GM19351 (cell line): ENCODE measurements around the gene MGMT.

Experiments
- ATAC-seq: cut with Tn5 transposase; IDR thresholded peaks from one replicate; pipeline ENCODE4 v1.9.1; 2021; ENCODE audit warnings: mild to moderate bottlenecking, moderate library complexity; ENCODE audit not compliant: unreplicated experiment

Gene MGMT

DNA sequence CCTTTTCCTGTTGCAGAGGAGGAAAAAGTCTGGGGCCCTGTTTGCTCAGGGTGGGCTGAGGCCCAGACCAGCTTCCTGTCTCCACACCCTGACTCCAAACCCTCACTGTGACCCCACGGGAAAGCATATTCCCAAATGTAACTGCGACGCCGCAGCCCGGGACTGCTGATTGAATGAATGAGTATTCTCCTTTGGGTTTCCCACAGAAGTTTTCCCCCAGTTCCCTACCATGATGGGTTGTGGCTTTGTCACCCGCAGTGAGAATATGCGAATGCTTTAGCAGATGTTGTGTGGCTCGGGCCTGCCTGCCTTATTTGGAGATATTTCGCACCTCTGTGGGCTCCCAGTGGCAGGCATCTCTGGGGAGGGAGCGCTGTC is 50.6 kb downstream of the MGMT start:
- no peak for ATAC-seq

DNA sequence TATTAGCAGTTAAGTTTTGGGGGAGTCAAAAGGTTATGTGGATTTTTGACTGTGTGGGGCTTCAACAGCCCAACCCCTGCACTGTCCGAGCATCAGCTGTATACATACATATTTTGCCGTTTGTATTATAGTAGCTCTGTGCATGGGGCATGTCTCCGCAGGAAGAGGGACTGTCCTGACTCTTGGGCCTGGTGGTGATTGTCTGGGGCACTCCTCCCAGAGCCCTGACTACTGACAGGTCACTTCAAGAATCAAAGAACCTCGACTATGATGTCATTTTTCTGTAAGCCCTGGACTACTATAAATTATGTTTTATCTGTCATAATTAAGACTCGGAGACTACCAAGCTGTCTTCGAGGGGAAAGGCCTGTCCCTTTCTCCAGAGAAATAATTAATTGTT is 51.8 kb downstream of the MGMT start:
- no peak for ATAC-seq

DNA sequence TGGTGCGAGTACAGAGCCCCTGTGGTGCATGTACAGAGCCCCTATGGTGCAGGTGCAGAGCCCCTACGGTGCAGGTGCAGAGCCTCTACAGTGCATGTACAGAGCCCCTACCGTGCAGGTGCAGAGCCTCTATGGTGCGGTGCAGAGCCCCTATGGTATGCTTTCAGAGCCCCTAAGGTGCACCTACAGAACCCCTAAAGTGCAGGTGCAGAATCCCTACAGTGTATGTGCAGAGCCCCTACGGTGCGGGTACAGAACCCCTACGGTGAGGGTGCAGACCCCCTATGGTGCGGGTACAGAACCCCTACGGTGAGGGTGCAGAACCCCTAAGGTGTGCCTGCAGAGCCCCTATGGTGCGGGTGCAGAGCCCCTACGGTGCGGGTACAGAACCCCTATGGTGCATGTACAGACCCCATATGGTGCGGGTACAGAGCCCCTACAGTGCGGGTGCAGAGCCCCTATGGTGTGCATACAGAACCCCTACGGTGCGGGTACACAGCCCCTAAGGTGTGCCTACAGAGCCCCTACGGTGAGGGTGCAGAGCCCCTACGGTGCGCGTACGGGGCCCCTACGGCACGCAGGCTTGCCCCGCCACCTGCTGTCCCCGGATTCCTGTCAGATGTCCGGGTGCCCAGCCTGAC is 53.5 kb downstream of the MGMT start:
- ATAC-seq = no peak

DNA sequence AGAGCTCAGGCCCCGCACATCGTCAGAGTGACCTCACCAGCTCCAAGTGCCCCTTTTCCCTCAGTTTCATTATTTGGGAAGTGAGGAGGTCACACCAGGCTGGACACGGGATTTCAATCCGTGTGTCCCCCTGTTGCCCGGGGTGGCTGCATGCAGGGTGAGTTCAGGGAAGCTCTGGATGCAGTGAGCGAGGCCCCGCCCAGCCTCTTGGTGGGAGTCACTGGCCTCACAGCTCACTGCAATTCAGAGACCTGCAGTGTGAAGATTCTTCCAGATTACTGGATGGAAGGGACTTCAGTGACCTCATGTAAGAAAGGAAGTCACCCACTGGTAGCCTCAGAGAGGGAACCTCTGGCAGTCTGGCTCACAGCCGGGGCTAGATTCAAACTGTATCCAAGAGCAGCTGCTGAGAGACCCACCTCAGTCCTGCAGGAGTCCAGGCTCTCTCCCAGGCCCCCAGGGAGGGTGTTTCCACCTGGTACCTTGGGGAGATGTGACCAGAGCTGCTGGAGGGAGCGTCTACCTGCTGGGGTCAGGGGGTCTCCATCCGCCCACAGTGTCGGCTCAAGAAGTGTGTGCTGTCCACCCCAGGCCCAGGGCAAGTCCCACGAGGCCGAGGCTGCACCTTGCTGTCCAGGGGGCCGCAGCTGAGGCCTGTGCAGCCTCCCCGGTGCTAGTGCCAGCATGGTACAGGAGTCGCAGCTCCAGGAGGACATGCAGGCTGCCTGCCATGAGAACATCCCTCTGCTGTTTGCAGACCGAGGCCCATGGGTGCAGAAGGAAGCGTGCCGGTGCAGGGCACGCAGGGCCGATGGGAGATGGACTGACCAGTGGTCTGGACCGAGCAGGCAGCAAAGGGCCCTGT is 54.4 kb downstream of the MGMT start:
- no peak for ATAC-seq

DNA sequence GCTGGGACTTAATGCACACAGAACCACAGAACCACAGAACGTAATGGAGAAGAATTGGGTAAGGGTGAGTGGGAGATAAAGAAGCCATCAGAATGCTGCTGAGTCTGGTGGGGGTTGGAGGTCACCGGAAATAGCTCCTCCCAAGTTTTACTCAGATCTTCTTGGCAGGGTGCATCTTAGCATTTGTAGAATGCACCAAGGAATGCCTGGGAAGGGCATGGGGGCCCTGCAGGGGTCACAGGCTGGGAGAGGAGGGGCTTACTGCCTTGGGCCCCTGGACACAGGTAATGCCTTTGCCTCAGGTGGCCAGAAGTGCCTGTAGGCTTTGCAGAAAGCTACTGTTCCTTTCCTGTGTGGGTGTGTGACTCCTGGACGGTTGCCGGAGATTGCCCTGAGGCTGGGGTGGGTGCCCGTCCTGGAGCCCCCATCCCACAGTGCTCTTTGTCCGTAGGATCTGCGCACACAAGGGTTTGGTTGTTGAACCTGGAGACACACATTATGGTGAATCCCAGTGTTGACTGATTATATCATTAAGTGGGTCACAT is 55.1 kb downstream of the MGMT start:
- no peak for ATAC-seq

DNA sequence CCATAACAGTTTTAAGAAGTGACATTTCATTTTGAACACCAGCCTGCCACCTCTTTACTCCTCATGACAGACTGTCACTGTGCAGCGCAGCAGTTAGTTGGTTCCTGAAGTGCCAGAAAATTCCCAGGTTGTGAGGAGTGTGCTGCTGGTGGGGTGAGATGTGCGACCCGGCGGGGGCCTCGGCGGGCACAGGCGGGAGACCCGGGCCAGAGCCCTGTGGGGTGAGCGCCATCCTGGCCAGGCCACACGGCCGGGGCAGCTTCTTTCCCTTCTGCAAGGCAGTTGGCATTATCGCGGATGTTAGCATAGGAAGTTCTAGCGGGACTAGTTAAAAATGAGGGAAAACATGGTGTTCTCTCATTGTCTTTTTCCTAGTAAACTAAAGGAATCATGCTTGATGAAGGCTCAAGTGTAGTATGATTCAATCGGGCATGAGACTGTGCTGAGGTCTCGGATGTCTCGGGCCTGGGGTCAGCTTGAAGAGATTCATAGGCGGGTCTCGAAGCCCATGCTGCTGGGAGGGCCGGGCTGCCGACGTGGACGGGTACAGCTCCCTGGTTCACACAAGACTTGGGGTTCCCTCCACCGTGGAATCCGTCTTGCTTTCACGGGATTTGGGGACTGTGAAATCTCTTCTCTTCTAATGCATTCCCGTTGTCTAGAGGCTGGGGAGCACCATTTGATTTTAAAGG is 56.1 kb downstream of the MGMT start:
- no peak for ATAC-seq

DNA sequence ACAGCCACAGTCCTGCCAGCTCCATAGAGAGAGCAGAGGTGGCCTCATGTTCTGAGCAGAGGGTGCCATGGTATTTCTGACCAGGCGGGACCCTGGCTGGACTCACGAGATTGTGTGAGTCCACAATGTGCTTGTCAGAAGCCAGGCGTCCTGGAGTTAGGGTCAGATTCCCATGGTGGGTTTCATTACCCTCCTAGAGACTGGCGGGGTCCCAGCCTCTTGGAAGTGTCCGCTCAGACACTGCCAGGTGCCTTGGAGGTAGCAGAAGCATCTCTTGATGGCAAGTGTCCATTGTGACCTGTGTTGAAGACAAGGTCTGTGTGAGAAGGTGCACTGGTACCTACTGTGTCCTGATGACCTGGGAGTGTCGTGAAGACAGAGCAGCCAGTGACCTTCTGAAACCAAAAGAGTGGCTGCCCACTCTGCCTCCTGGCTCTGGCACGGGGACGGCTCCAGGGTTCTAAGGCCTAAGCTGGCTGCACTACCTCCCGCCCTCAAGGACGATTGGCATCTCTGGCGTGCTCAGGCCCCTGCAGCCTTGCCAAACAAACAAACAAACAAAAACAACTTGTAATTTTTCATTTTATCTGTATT is 56.8 kb downstream of the MGMT start:
- no peak for ATAC-seq

DNA sequence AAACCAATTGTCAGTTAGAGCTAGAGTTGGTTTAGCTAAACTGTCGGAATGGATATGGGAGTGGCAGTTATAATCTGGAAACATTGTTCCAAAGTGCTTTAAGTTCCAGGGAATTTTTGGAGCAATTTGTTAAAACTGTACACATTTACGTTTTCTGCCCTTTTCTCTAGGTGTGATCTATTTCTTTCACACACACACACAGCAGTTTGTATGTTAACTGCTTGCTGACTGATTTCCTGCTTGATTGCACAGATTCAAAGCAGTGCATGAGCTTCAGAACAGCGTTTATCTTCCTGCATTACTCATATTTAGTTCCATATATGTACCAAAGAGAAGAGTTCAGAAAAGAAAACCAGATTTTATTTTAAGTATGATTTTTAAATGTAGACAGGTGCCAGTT is 57.9 kb downstream of the MGMT start:
- ATAC-seq = no peak

DNA sequence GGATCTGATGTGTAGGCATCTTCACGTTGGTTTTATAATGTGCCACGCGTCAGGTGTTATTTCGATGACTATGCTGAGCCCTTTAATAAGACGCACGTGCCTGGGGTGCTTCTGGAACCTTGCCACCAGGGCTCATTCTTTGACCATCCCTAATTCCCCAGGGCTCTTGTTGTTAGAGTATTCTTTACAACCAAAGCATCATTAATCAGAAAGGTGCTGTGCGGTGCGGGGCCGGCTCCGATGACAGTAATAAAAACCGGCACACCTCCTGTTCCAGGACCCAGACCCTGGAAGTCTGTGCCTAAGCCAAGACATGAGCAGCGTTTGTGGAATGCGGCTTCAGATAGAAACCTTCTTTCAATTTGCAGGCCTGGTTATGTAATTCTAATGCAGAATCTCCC is 58.4 kb downstream of the MGMT start:
- ATAC-seq = no peak

DNA sequence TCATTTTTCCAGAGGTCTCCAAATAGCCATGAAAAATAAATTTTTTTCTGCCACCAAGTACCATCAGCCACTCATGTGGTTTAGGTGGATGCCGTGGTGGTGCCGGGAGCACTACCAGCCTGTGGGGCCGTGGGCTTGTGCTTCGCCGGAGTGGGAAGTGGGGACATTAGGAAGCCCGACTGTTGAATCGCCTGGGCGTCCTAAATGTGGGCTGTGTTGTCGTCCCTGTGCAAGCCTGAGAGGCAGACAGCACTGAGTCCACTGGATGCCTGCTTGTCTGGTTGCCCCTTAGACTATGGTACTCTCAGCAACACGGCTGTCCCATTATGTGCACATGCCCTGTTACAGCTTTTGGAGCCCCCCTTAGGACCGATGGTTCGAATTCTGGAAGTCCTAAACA is 59.9 kb downstream of the MGMT start:
- ATAC-seq = no peak

DNA sequence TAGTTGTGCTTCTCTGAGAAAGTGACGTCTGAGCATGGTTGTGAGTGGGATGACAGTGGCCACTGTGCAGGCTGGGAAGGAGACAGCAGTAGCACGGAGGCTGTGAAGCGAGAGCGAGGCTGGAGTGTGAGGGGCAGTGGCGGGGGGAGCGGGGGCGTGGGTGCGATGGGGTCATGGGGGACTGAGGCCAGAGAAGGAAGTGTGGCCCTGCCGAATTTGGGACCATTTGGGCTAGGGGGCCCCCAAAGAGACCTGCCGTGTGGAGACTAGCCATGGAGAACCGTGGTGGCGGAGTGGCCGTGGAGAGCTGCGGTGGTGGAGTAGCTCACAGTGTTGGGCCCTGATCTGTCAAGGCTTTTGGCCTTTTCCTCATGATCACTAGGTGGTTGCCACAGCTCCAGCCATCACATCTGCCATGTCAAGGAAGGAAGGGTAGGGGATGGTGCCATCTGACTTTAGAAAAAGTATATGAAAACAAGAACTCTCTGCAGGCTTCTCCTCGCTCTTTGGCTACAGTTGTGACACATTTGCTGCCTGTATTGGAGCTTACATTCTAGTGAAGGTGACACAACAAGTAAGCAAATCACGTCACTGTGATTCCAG is 61.4 kb downstream of the MGMT start:
- ATAC-seq = no peak

DNA sequence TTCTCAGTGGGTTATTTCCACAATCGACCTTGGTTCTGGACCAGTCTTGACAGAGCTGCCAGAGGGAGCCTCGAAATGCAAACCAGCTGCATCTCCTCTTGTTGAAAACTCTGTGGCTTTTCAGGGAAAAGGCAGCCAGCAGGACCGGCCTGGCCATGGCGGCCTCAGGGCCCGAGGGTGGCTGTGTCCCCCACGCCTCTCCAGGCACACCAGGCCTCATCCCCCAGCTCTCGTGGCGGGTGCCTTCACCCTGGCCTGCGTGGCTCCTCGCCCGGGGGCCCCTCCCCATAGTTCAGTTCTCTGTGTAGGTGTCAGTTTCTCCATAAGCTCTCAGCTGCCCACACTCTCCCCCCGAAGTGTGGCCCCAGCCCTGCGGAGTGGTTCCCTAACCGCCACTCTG is 63.5 kb downstream of the MGMT start:
- ATAC-seq = no peak

DNA sequence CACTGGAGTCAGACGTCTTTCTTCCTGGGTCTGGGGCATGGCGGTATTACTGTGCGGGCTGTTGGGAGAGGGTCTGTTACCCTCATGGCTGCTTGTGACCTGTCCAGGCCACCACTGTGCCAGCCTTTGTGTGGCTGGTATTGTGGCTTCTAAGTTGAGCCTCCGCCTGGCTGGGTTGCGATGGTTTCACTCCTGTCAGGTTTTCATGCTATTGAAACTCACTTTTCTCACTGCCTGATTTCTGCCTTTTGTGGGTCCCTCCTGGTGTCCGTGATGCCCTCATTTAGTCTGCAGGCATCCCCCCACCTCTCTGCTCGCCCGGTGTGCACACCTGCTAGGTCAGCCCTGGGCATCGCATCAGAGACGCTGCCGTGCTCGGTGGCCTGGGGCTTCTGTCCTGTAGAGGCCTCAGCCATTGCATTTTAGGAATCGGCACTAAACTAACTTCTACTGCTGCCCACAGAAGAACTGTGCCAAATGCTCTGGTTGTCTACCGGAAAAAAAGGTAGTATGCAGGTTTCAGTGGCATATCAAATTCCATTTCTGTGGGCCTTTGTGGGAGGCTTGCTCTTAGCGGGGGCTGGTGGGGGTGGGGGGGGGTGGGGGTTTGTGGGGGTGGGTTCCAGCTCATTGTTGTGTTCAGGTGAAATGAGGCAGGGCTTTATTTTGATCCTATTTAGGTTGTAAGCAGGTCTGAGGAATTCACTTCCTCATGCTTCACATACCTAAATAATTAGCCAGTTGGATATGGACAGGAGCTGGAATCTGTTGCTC is 64.3 kb downstream of the MGMT start:
- ATAC-seq = no peak

DNA sequence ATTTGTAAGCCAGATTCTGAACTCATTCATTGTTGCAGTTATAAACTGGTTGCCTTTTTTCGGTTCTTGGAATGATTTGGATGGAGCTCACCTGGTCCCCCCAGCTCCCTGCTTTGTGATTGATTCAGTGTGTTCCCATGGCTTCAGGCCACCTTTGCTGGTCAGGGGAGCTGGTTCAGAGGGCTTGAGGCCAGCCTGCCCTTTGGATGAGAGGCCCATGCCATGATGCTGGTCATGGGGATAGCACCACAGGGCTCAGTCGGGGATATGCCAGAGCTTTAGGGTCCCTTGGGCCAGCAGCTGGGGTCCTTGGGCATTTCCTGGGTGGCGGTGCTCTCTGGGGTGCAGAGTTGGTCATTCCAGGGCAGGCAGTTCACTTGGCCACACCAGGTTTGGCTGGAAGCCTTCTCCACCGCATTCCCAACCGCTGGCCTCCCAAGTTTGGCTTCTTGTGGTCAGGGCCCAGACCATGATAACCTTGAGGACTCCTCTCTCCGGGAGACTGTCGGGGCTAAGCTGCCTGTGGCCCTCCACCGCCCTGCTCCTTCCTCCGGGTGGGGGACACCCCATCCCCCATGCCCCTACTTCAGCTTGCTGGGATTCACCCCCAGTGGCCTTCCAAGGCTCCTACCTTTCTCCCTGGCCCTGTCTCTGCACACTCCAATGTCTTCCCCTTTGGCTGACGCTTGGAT is 65.1 kb downstream of the MGMT start:
- no peak for ATAC-seq

DNA sequence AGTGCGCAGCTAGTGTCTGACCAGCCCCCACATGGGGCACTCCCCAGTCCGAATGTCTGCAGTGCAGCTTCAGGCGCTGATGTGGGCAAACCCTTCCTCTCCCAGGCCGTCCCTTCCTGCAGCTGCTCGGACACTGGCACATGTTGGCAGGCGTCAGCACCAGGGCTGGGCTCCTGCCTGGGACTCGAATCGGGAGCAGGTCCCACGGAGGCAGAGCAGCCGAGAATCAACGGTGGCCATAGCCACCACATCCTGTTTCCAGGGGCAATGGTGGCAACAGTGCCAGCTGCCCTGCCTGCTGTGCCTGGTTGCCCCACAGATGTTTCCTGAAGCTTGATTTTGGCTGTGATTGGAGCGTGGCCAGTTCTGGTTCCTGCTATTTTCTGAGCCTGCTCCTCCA is 65.8 kb downstream of the MGMT start:
- no peak for ATAC-seq

DNA sequence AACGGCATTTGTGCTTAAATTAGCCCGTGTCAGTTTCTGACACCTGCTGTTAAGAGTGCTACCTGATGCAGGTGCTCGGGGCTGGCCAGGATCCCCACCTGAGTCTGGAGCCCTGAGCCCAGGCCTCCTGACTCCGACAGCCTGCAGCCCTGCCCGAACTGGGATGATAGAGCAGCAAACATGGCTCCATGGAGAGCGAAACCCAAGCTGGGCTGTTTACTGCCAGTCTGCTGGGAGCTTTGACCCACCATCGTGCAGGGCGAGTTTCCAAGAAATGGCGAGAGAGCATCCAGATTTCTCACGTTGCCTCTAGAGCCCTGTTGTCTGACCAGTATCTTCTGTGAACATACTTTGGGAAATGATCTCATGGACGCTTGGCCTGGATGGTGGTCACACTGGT is 66.2 kb downstream of the MGMT start:
- no peak for ATAC-seq

DNA sequence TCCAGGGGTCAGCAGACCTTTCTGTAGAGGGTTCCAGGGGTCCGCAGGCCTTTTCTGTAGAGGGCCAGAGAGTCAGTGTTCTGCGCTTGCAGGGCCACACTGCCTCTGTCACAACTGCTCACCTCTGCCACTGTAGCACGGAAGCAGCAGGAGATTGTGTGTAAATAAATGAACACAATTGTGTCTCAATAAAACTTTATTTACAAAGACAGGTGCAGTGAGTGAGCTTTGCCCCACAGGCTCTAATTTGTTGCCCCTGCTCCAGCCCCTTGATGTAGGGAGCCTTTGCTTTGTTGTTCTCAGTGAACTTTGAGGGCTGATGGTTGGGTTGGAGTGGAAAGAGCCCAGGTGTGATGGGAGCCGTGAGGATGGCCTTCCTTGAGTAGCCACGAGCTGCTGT is 67.8 kb downstream of the MGMT start:
- ATAC-seq = no peak

DNA sequence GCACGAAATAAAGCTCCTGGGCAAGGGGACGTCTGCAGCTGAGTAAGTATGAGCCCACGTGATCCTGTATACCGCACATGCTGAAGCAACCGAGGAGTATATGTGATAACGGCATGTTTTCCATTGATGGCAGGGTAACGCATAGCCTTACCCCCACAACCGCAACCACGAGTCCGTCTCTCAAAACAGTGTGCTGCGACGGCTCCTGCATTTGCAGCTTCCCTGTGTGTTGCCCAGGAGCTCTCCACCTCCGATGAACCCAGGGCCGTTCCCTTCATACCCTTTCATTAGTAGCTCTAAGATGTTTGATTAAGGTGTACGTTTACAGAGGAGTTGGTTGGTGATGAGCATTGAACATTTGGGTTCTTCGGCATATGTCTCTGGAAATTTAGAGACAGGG is 69.3 kb downstream of the MGMT start:
- ATAC-seq = no peak

DNA sequence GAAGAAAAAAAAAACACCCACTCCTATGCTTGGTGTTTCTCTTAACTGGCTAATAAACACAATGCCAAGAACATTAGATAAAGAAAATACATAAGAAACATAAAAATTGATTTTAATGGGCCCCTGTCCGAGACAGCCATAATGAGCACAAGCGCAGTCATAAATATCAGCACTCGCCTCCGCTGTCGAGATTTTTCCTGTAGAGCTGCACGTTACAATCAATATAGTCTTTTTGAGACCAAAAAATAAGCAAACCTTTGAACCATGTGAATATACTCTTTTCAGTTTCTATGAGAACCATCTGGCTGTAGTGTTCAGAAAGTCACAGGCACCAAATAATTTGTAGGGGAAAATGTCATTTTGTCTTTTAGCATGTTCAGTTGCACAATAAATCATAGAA is 70.1 kb downstream of the MGMT start:
- no peak for ATAC-seq

DNA sequence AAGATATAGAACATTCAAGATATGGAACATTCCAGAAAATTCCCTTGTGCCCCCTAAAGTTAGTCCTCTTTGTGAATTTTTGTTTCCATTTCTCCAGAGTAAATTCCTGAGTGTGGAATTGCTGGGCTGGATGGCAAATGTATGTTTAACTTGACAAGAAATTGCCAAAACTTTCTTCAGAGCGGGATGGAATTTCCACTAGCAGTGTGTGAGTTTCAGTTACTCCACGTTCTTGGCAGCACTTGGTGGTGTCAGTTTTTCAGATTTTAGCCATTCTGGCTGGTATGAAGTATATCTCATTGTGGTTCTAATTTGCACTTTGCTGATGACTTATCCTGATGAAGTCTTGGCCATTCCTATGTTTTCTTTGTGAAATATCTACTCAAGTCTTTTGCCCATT is 71.2 kb downstream of the MGMT start:
- ATAC-seq = no peak
